SK-N-SH (cell line): Measurements from ENCODE around the gene MYO5C. TPM values are rescaled to one million over a fixed set of nuclear protein-coding genes. Genes with fewer than 3 reads are reported as not detected.

Source experiments
- CTCF ChIA-PET: fragments of 300-600, 350-600 bp; formaldehyde crosslinking; extraction: SDS; loops from one replicate; lab custom pipeline; 2021; lab: Yijun Ruan, JAX
- POLR2A ChIA-PET: fragments of 350-600 bp; sonication (Branson Sonifier 250); formaldehyde crosslinking; extraction: SDS; loops from one replicate; lab custom pipeline; 2020; ENCODE audit warnings: antibody characterized with exemption, inconsistent platforms; lab: Yijun Ruan, JAX
- DNase-seq: peaks from one replicate; pipeline ENCODE4 v3.0.0; 2012
- H2AFZ ChIP-seq: fragments of 200-600 bp; sonication (generic); 2 replicates; pipeline ENCODE4 v1.8.1; 2016; ENCODE audit warnings: antibody characterized with exemption, mild to moderate bottlenecking, low read depth
- H3F3A ChIP-seq: fragments of 200-600 bp; sonication (generic); replicated peaks from 2 replicates; pipeline ENCODE3; 2016; ENCODE audit warnings: antibody characterized with exemption, mild to moderate bottlenecking; ENCODE audit not compliant: insufficient read depth
- H3K27ac ChIP-seq, 2 experiments: fragments of 200-500 bp in 1 of 2; fragments of 200-600 bp in 1 of 2; sonication (Bioruptor generic) in 1 of 2; sonication (generic), shearing (Covaris generic) in 1 of 2; 2 replicates each; pipeline versions ENCODE4 v1.5.1 to v1.6.1; 2014 to 2016; ENCODE audit warnings: low read depth in 2 of 2, inconsistent platforms in 1 of 2, low read length in 1 of 2, mild to moderate bottlenecking in 1 of 2, mixed read lengths in 1 of 2
- H3K27me3 ChIP-seq: fragments of 200-600 bp; sonication (generic), shearing (Covaris generic); 2 replicates; pipeline ENCODE4 v1.6.1; 2016; ENCODE audit warnings: mixed run types; ENCODE audit not compliant: insufficient read depth
- H3K36me3 ChIP-seq, 2 experiments: fragments of 200-500 bp in 1 of 2; fragments of 200-600 bp in 1 of 2; sonication (Bioruptor generic) in 1 of 2; sonication (generic) in 1 of 2; replicated peaks in 1 of 2; 2 replicates each; pipeline versions ENCODE3 to v1.5.1; 2014 to 2016; ENCODE audit warnings: low read length in 1 of 2, mild to moderate bottlenecking in 1 of 2; ENCODE audit not compliant: insufficient read depth in 2 of 2, control insufficient read depth in 1 of 2
- H3K4me1 ChIP-seq, 2 experiments: fragments of 200-500 bp in 1 of 2; fragments of 200-600 bp in 1 of 2; sonication (Bioruptor generic) in 1 of 2; sonication (generic), shearing (Covaris generic) in 1 of 2; 2 replicates each; pipeline versions ENCODE4 v1.5.1 to v1.6.1; 2014 to 2016; ENCODE audit warnings: low read depth in 1 of 2, low read length in 1 of 2, mixed run types in 1 of 2; ENCODE audit not compliant: insufficient read depth in 2 of 2, control insufficient read depth in 1 of 2
- H3K4me2 ChIP-seq: fragments of 200-600 bp; sonication (generic), shearing (Covaris generic); 2 replicates; pipeline ENCODE4 v1.6.1; 2017; ENCODE audit warnings: mixed run types
- H3K4me3 ChIP-seq, 2 experiments: fragments of 200-500 bp in 1 of 2; fragments of 200-600 bp in 1 of 2; sonication (Bioruptor generic) in 1 of 2; sonication (generic), shearing (Covaris generic) in 1 of 2; 2 replicates each; pipeline versions ENCODE4 v1.5.1 to v1.8.1; 2014 to 2016; ENCODE audit warnings: low read depth in 2 of 2, inconsistent platforms in 1 of 2, low read length in 1 of 2, mild to moderate bottlenecking in 1 of 2, mixed read lengths in 1 of 2, moderate library complexity in 1 of 2
- H3K79me2 ChIP-seq: fragments of 200-600 bp; sonication (generic); 2 replicates; pipeline ENCODE4 v1.8.1; 2017; ENCODE audit warnings: mild to moderate bottlenecking; ENCODE audit not compliant: insufficient read depth
- H3K9ac ChIP-seq: fragments of 200-600 bp; sonication (generic); 2 replicates; pipeline ENCODE4 v1.6.1; 2017; ENCODE audit warnings: mixed run types
- H3K9me2 ChIP-seq: fragments of 200-600 bp; sonication (generic); 2 replicates; pipeline ENCODE4 v1.6.1; 2017; ENCODE audit warnings: mixed run types
- H3K9me3 ChIP-seq: fragments of 200-600 bp; sonication (generic); 2 replicates; pipeline ENCODE4 v1.6.1; 2017; ENCODE audit warnings: mixed run types, mild to moderate bottlenecking, moderate library complexity
- H4K20me1 ChIP-seq: fragments of 200-600 bp; sonication (generic); 2 replicates; pipeline ENCODE4 v1.6.1; 2017; ENCODE audit warnings: mild to moderate bottlenecking, mixed run types; ENCODE audit not compliant: insufficient read depth
- CHD2 ChIP-seq: fragments of 150-350 bp; IDR thresholded peaks from 2 replicates; pipeline ENCODE4 v1.6.1; 2018; ENCODE audit warnings: low read length; ENCODE audit not compliant: partially characterized antibody
- CTCF ChIP-seq: fragments of 200-600 bp; sonication (generic); IDR thresholded peaks from 2 replicates; pipeline ENCODE4 v1.6.1; 2017; ENCODE audit warnings: antibody characterized with exemption, mild to moderate bottlenecking, moderate library complexity
- ELF1 ChIP-seq: IDR thresholded peaks from 2 replicates; pipeline ENCODE4 v1.4.0; 2012
- EP300 ChIP-seq, 2 experiments: IDR thresholded peaks; 2 replicates each; pipeline versions ENCODE4 v1.4.0 to v1.6.1; 2012; ENCODE audit warnings: borderline replicate concordance in 1 of 2, low read depth in 1 of 2, low read length in 1 of 2
- EZH2phosphoT487 ChIP-seq: fragments of 200-600 bp; sonication (generic); IDR thresholded peaks from 2 replicates; pipeline ENCODE4 v1.6.1; 2017; ENCODE audit warnings: low read depth, mixed run types, mild to moderate bottlenecking, antibody characterized with exemption, moderate library complexity, borderline replicate concordance
- FOSL2 ChIP-seq: IDR thresholded peaks from 2 replicates; pipeline ENCODE4 v1.4.0; 2012; ENCODE audit warnings: low read depth, mild to moderate bottlenecking, moderate library complexity, borderline replicate concordance
- FOXM1 ChIP-seq: IDR thresholded peaks from 2 replicates; pipeline ENCODE4 v1.4.0; 2012; ENCODE audit warnings: low read depth, mild to moderate bottlenecking
- GABPA ChIP-seq: IDR thresholded peaks from 2 replicates; pipeline ENCODE4 v1.4.0; 2012; ENCODE audit warnings: low read depth, mild to moderate bottlenecking
- GATA2 ChIP-seq: sonication (generic); formaldehyde crosslinking; IDR thresholded peaks from 2 replicates; pipeline ENCODE4 v1.5.0; 2020; ENCODE audit warnings: mild to moderate bottlenecking, missing genetic modification reagents
- MEF2A ChIP-seq: IDR thresholded peaks from 2 replicates; pipeline ENCODE4 v1.4.0; 2012; ENCODE audit warnings: low read depth, borderline replicate concordance
- POLR2AphosphoS5 ChIP-seq: IDR thresholded peaks from 2 replicates; pipeline ENCODE4 v1.6.1; 2012; ENCODE audit warnings: low read depth, low read length
- RAD21 ChIP-seq: IDR thresholded peaks from 2 replicates; pipeline ENCODE4 v1.6.1; 2012; ENCODE audit warnings: mild to moderate bottlenecking, low read length
- REST ChIP-seq: IDR thresholded peaks from 2 replicates; pipeline ENCODE4 v1.6.1; 2012; ENCODE audit warnings: mild to moderate bottlenecking, low read depth, low read length, moderate library complexity
- RXRA ChIP-seq: IDR thresholded peaks from 2 replicates; pipeline ENCODE4 v1.4.0; 2012; ENCODE audit warnings: low read depth, mild to moderate bottlenecking, borderline replicate concordance
- SIN3A ChIP-seq: IDR thresholded peaks from 2 replicates; pipeline ENCODE4 v1.6.1; 2012; ENCODE audit warnings: low read depth, mild to moderate bottlenecking, low read length, moderate library complexity, borderline replicate concordance
- SMC3 ChIP-seq: IDR thresholded peaks from 2 replicates; pipeline ENCODE4 v1.6.1; 2012; ENCODE audit warnings: low read depth, low read length, improper control_type of control experiment
- TCF12 ChIP-seq: IDR thresholded peaks from 2 replicates; pipeline ENCODE4 v1.4.0; 2012
- USF1 ChIP-seq: IDR thresholded peaks from 2 replicates; pipeline ENCODE4 v1.4.0; 2012; ENCODE audit warnings: low read depth, borderline replicate concordance
- WGBS: methylation state at CpG from one replicate; pipeline ENCODE4 v1.1.6; 2017; ENCODE audit warnings: low lambda C conversion rate; 5-methylcytosine and 5-hydroxymethylcytosine counted together
- polyA plus RNA-seq, 3 experiments: library from polyadenylated mRNA; depleted of rRNA; stranded (reverse); fragments of >200 nt; gene quantifications; 2 replicates each; pipeline ENCODE4 v1.2.3, GENCODE V29; 2012
- TF ChIP-seq, protein P1 (sequence below): IDR thresholded peaks from 2 replicates; pipeline ENCODE4 v1.4.0; 2012; ENCODE audit warnings: low read depth

The MYO5C gene
- polyA plus RNA-seq, 1 of the 3 experiments (the other 2 are of a cell fraction) = 0.99 TPM

DNA sequence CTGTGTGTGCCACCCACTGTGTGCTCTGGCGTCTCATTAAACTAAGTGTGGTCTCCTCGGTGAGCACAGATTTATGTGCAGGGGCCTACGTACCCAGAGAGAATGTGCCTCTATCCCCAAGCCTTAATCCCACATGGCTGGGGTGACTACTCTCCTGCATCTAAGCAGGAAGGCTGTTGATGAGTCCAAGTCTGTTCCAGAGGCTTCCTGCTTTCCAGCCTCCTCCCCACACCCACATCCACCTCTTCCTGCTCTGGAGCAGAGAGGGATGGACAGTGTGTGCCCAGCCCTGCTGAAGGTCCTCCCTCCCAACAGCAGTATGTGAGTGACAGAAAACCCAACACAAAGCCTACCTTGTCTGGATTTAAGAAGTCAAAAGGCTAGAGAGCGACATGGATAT lies 144.3 kb downstream of the MYO5C start:
- H3K27ac ChIP-seq = no peak overlapping the region
- no peaks in the 10 kb centered on the region for H3K4me1 ChIP-seq
- H3K36me3 ChIP-seq = peaks cover 17 to 22% of the 10 kb centered on the region in 2 experiments
- H3K9ac ChIP-seq = no peak overlapping the region
- no peak for TF ChIP-seq CTCF
- no peak for TF ChIP-seq MEF2A
- TF ChIP-seq SMC3 = no peak
- no peak for TF ChIP-seq RXRA
- no peak for TF ChIP-seq CHD2
- no peak for TF ChIP-seq ELF1
- no peak for TF ChIP-seq FOSL2
- no peak for TF ChIP-seq TCF12
- no peak for TF ChIP-seq EZH2phosphoT487
- TF ChIP-seq GABPA = no peak
- TF ChIP-seq POLR2AphosphoS5 = no peak
- TF ChIP-seq, protein P1, sequence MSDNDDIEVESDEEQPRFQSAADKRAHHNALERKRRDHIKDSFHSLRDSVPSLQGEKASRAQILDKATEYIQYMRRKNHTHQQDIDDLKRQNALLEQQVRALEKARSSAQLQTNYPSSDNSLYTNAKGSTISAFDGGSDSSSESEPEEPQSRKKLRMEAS = no peak
- no peak for TF ChIP-seq RAD21
- no peak for TF ChIP-seq SIN3A
- TF ChIP-seq USF1 = no peak
- no peak for TF ChIP-seq EP300 (IDR thresholded peaks at IDR 0.05; ENCODE audit: borderline replicate concordance in 1 of 2, low read depth in 1 of 2, low read length in 1 of 2)
- no peak for TF ChIP-seq GATA2 (CRISPR knock-in tag)
- TF ChIP-seq FOXM1 = no peak
- TF ChIP-seq REST = no peak
- no peak overlapping the region for H3K4me3 ChIP-seq
- no peak overlapping the region for H2AFZ ChIP-seq
- peaks cover 10% of the 10 kb centered on the region for H3F3A ChIP-seq
- POLR2A ChIA-PET = no interaction called here
- H3K9me2 ChIP-seq = no peaks in the 10 kb centered on the region
- H4K20me1 ChIP-seq = no peaks in the 10 kb centered on the region
- 93% methylated on average over 3 of the region's 4 CpGs for WGBS
- DNase-seq = no peak
- H3K27me3 ChIP-seq = no peaks in the 10 kb centered on the region
- peaks cover 10% of the 10 kb centered on the region; the same call in 1 of the 2 replicates for H3K79me2 ChIP-seq
- CTCF ChIA-PET = interaction anchor here (1.1 kb wide), 1 partner anchor 12 kb away, joined by 3 read pairs; no protein-coding TSS in a partner anchor
- H3K9me3 ChIP-seq = no peaks in the 10 kb centered on the region
- H3K4me2 ChIP-seq = no peak overlapping the region
